Amniotic stem cell (primary cell): ENCODE data around the gene FEN1.

Source experiments
- DNase-seq: peaks from one replicate; lab custom pipeline; 2025; lab: John Stamatoyannopoulos, UW

The FEN1 gene

GRCh38 chr11:61792310-61793082 is at the start of gene FEN1, which contains the start of gene TMEM258:
TSS of gene FEN1 (plus strand) at chr11:61792911. CDS start at chr11:61795362, 2,451 bp downstream.
TSS of gene TMEM258 (minus strand) at chr11:61792599. CDS start at chr11:61792558, 41 bp downstream.
- DNase-seq: peak; percentile 72

DNA sequence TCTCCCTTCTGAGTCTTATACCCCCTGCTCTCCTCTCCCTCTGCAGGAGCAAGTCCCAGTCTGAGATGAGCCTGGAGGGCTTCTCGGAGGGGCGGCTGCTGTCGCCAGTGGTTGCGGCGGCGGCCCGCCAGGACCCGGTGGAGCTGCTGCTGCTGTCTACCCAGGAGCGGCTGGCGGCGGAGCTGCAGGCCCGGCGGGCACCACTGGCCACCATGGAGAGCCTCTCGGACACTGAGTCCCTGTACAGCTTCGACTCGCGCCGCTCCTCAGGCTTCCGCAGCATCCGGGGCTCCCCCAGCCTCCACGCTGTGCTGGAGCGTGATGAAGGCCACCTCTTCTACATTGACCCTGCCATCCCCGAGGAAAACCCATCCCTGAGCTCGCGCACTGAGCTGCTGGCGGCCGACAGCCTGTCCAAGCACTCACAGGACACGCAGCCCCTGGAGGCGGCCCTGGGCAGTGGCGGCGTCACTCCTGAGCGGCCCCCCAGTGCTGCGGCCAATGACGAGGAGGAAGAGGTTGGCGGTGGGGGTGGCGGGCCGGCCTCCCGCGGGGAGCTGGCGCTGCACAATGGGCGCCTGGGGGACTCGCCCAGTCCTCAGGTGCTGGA is 49.1 kb upstream of the FEN1 start:
- no peak for DNase-seq

GRCh38 chr11:61744181-61744580 is 48.5 kb upstream of the FEN1 start:
- DNase-seq: no peak

DNA sequence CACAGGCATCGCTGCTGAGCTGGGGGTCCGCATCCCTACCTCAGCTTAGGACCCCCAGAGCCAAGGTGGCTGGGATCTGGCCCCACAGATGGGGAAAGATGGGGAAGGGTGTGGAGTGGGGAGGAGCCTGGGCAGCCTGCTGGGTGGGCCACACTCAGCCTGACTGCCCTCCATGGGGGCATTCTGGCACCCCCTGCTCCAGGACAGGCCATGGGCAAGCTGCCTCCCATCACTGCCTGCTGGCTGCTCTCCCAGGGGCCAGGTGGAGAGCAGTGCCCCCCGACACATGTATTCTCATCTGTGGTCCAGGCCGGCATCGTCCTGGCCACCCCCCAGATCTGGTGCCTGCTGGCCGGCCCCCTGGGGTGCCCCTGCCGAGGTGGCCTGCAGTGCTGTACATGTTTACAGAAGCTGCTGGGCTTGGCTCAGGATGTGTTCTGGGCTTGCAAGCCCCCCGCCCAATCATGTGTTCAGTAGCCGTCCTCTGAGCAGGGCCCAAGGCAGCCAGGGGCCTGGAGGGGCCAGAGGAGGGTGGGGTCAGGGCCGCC is 48.0 kb upstream of the FEN1 start:
- DNase-seq: no peak

- no peak for DNase-seq
Measured at GRCh38 chr11:61745781-61746441, 46.8 kb upstream of the FEN1 start.

DNA sequence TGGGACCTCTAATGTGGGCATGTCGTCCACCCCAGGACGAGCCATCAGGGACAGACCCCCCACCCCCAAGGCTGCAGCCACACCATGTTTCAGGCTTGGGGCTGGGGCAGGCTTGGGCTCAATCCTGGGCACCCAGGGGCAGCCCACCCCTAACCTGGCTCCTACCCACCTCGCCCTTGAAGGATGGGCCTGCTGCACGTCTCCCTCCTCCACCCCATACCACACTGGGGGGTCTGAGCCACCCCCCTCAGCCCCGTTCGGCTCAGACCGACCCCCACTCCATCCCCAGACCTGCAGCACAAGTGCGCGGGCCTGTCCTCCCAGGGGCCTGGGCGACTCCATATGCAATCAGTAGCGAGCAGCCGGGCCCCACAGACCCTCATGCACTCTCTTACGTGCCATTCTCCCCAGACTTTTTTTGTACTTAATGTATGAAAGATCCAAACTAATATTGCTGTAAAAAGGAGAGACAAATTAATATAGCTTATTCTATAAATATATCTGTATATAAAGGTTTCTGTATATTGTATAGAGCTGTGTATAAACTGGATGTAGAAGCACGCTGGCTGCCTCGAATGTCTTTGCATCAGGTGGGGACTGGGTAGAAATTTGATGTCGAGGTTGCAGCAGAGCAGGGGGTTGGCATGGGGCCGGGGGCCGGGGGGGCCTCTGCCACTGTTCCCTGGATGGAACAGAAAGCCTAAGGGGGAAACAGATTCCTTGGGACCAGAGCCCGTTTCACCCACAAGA is 46.1 kb upstream of the FEN1 start:
- no peak for DNase-seq

GRCh38 chr11:61747192-61747966 is 45.3 kb upstream of the FEN1 start:
- no peak for DNase-seq

DNA sequence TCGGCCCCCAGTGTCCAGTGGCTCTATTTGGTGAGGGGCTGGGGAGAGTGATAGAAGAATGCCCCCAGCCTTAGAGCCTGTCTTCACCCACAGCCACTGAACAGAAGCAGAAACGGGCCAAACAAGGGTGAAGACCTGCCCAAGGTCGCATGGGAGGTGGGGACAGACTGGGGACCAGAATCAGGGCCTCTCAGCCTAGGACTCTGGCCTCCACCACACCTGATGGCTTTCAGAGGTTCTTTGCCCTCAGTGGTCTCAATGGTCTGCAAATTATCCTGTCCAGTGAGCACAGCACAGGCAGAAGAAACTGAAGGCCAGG is 44.8 kb upstream of the FEN1 start:
- no peak for DNase-seq

- DNase-seq: no peak
Measured at GRCh38 chr11:61749591-61750217, 43.0 kb upstream of the FEN1 start.

DNA sequence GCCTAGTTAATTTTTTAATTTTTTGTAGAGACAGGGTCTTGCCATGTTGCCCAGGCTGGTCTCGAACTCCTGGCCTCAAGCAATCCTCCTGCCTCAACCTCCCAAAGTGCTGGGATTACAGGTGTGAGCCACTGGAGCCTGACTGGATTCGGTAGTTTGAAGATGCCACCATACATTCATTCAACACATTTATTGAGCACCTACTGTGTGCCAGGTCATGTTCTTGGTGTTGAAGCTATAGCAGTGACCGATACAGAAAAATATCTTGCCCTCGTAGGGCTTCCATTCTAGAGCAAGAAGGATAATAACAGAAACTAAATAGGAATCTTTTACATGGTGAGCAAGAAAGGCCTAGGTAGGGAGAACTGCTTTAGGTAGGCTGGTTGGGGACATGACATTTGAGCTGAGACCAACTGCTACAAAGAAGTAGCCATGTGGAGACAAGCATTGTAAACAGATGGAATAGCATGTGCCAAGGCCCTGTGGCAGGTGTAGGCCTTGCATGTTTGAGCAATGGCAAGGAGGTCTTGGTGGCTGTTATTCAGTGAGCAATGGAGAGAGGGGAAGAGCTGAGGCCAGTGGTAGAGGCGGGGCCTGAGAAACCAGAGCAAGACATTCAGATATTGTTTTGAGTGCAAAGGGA is 42.0 kb upstream of the FEN1 start:
- no peak for DNase-seq

DNA sequence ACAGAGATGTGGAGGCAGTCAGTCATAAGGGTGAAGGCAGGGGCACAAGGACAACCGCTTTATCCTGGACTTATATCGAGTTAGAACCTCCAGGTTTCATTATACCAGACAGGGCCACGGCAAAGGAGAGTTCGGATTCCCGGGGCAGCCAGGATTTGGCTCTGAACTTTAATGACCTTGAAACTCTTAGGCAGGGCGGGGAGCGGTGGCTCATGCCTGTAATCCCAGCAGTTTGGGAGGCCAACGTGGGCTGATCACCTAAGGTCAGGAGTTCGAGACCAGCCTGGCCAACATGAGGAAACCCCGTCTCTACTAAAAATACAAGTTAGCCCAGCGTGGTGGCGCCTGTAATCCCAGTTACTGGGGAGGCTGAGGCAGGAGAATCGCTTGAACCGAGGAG is 41.3 kb upstream of the FEN1 start:
- DNase-seq: no peak

DNA sequence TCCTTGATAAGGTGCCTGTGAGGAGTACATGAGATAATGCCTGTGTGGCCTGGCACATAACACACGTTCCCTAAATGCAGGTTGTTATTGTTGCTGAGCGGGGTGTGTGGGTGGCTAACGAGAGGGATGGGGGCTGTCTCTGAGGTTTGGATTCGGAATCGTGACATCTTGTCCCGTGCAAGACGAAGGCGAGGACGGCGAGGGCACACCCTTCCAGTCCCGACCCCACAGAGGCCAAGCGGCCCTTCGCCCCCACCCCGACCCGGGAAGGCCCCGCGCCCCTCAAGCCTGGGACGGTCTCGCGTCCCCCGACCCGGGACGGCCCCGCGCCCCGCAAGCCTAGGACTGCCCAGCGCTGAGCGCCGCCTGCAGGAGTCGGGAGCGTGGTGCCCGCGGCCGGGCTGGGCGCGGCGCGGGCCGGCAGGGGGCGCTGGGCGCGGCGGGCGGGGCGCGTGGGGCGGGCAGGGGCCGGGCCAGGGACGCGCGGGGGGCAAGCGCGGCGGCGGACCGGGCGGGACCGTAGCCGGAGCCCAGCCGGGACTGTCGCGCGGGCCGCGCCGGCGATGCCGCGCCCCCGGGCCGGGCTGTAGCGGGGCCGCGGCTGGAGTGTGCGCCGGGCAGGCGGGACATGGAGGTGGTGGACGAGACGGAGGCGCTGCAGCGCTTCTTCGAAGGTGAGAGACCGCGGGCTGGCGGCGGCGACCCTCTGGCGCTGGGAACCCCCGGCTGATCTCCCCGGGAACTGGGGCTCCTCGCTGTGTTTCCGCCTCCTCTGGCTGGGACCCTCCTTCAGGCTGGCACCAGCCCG is 40.4 kb upstream of the FEN1 start, which contains the start of gene MYRF:
MYRF (plus strand) TSS at position 520 of the 808 bp plus-strand sequence; CDS start at position 629, 109 bp downstream.
- peak; percentile 25 for DNase-seq

GRCh38 chr11:61752925-61753521 is 39.7 kb upstream of the FEN1 start:
- no peak for DNase-seq

DNA sequence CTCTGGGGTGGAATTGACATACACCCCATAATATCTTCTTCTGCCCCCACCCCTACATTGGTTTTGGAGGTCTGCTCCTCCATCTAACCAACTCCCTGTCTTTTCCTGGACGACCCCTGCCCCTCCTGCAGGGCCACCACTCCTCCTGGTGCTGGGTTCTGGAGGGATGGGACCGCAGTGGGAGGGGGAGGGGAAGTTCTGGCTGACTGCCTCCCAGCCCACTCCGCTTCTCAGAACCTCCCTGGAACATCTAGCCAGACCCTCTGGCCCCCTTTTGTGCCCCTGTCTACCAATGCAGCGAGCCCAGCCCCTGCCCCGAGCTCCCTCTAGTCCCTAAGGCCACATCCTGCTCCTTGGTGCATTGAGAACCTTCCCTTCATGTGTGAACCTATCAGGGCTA is 39.0 kb upstream of the FEN1 start:
- no peak for DNase-seq

DNA sequence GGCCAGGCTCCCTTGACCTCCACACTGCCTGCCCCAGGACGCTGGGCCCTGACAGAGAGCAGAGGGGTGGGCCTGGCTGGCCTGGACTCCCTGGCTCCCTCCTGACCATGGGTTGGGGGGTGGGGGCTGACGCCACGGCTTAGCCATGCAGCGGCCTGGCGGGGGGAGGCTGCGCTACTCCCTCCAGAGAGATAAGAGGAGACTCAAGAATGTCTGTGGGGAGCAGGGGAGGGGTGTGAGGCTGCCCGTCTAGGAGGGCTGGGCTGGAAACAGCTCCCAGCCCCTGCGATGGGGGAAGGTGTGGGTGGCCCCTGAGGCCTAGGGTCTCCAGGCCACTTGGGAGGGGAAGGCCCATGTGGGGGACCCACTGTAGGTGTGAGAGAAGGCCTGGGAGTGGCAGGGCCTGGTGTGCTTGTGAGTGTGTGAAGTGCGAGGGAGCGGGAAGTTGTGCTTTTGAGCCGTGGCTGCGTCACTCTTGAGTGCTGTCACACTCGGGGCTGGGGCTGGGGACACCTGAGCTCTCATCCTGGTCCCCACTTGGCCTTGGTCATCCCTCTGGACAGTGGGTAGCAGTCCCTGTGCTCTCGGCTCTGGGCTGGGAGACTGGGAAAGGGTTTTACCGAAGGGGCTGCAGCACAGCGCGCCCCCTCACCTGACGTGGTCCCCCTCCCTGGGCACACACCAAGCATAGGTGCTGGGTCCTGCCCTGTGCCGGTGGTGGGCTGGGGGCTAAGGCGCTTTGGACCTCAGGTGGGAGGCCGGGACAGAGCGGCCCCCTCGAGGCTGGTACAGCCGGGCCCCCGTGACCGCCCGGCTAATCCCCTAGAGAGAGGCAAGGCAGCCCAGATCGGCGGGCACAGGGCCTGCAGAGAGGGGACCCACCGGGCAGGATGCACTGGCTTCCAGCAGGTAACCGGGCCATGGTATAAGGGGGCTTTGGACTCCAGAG is 37.9 kb upstream of the FEN1 start:
- no peak for DNase-seq

- no peak for DNase-seq
Measured at GRCh38 chr11:61756147-61756451, 36.6 kb upstream of the FEN1 start.

GRCh38 chr11:61756452-61757212 is 36.1 kb upstream of the FEN1 start:
- no peak for DNase-seq
